ENCODE data around the gene LGR4.

GRCh38 chr11:27358296-27358695, 114.3 kb downstream of the LGR4 start:
- TF ChIP-seq GATA2 (IDR thresholded peaks at IDR 0.05; ENCODE audit: low read depth, low read length), result no peak
- TF ChIP-seq GATA3 (IDR thresholded peaks at IDR 0.05; ENCODE audit: low read depth, low read length), result no peak
